Osteoblast (primary cell): ENCODE data around the gene ATG5. TPM values are rescaled to one million over a fixed set of nuclear protein-coding genes. Genes with fewer than 3 reads are reported as not detected.
A peak's percentile ranks its signal among the peaks of the same experiment; 100 is the strongest.
"Not testable (repeated sequence)": the region's sequence is repeated elsewhere in the genome, so short reads cannot be mapped to it uniquely, and the experiment has no call there.

Experiments
- DNase-seq: peaks from one replicate; pipeline ENCODE4 v3.0.0; 2011; ENCODE audit warnings: low spot score, mixed read lengths; ENCODE audit not compliant: insufficient read length; ENCODE audit errors: missing footprints
- H2AFZ ChIP-seq: 2 replicates; pipeline ENCODE4 v1.6.0; 2011; ENCODE audit warnings: mild to moderate bottlenecking, low read length
- H3K27ac ChIP-seq: 2 replicates; pipeline ENCODE4 v1.5.1; 2011; ENCODE audit warnings: mild to moderate bottlenecking, low read depth, low read length, moderate library complexity
- H3K27me3 ChIP-seq: 2 replicates; pipeline ENCODE4 v1.6.0; 2012; ENCODE audit warnings: mild to moderate bottlenecking, control low read depth, inconsistent platforms, low read length, moderate library complexity; ENCODE audit not compliant: insufficient read depth
- H3K36me3 ChIP-seq: 2 replicates; pipeline ENCODE4 v1.5.1; 2011; ENCODE audit warnings: mild to moderate bottlenecking, low read length, control low read depth, moderate library complexity; ENCODE audit not compliant: insufficient read depth
- H3K4me1 ChIP-seq: 2 replicates; pipeline ENCODE4 v1.5.1; 2011; ENCODE audit warnings: mild to moderate bottlenecking, low read length, control low read depth, moderate library complexity; ENCODE audit not compliant: insufficient read depth
- H3K4me2 ChIP-seq: 2 replicates; pipeline ENCODE4 v1.6.0; 2011; ENCODE audit warnings: mild to moderate bottlenecking, low read length; ENCODE audit not compliant: insufficient read depth
- H3K4me3 ChIP-seq: fragments of 200-600 bp; sonication (generic); 3 replicates; pipeline ENCODE4 v1.5.1; 2012; ENCODE audit warnings: mild to moderate bottlenecking, low read length, inconsistent platforms; ENCODE audit not compliant: insufficient read depth
- H3K79me2 ChIP-seq: 2 replicates; pipeline ENCODE4 v1.6.0; 2012; ENCODE audit warnings: mild to moderate bottlenecking, low read length, control low read depth, inconsistent platforms; ENCODE audit not compliant: insufficient read depth
- H3K9me3 ChIP-seq: 2 replicates; pipeline ENCODE4 v1.5.1; 2011; ENCODE audit warnings: low read depth, low read length, control low read depth
- H4K20me1 ChIP-seq: 2 replicates; pipeline ENCODE4 v1.6.0; 2012; ENCODE audit warnings: mild to moderate bottlenecking, low read length, control low read depth; ENCODE audit not compliant: insufficient read depth
- CTCF ChIP-seq: IDR thresholded peaks from 2 replicates; pipeline ENCODE4 v1.5.1; 2011; ENCODE audit warnings: mild to moderate bottlenecking, low read depth, low read length, moderate library complexity; ENCODE audit errors: extremely low read depth
- total RNA-seq: library from RNA; depleted of rRNA; stranded (reverse); fragments of >200 nt; gene quantifications from 2 replicates; pipeline ENCODE4 v1.2.3, GENCODE V29; 2012

ATG5 gene
- total RNA-seq, 1 donor, result 59.0 TPM

GRCh38 chr6:106254636-106255035 lies 70.9 kb downstream of the ATG5 start:
- Histone ChIP-seq H3K27ac (peak overlapping the region; percentile 49), H3K4me1 (peaks cover 52% of the 10 kb centered on the region), H3K36me3 (no peaks in the 10 kb centered on the region), H3K79me2 (peaks cover 33% of the 10 kb centered on the region), H4K20me1 (no peaks in the 10 kb centered on the region), H3K9me3 (no peaks in the 10 kb centered on the region), H3K4me3 (no peak overlapping the region), H3K27me3 (no peaks in the 10 kb centered on the region), H2AFZ (no peak overlapping the region), H3K4me2 (peak overlapping the region; percentile 58)
- DNase-seq, result no peak
- TF ChIP-seq CTCF, result no peak

GRCh38 chr6:106253731-106254130 lies 71.8 kb downstream of the ATG5 start:
- Histone ChIP-seq H3K79me2 (peaks cover 32% of the 10 kb centered on the region), H3K4me3 (no peak overlapping the region), H3K36me3 (no peaks in the 10 kb centered on the region), H3K4me1 (peaks cover 52% of the 10 kb centered on the region), H3K27ac (peak overlapping the region; percentile 49), H3K9me3 (no peaks in the 10 kb centered on the region), H2AFZ (no peak overlapping the region), H4K20me1 (no peaks in the 10 kb centered on the region), H3K4me2 (peak overlapping the region; percentile 58), H3K27me3 (no peaks in the 10 kb centered on the region)
- TF ChIP-seq CTCF, result no peak
- DNase-seq, result peak; percentile 10

GRCh38 chr6:106253172-106253571 lies 72.4 kb downstream of the ATG5 start:
- H3K4me1 ChIP-seq, result peaks cover 52% of the 10 kb centered on the region
- H3K79me2 ChIP-seq, result peaks cover 27% of the 10 kb centered on the region
- DNase-seq, result peak; percentile 59
- peak overlapping the region; percentile 58 for H3K4me2 ChIP-seq
- no peak for TF ChIP-seq CTCF
- no peaks in the 10 kb centered on the region for H3K27me3 ChIP-seq
- no peaks in the 10 kb centered on the region for H3K36me3 ChIP-seq
- H3K4me3 ChIP-seq, result no peak overlapping the region
- peak overlapping the region; percentile 49 for H3K27ac ChIP-seq
- H2AFZ ChIP-seq, result no peak overlapping the region
- H3K9me3 ChIP-seq, result no peaks in the 10 kb centered on the region
- H4K20me1 ChIP-seq, result no peaks in the 10 kb centered on the region

- no peak for TF ChIP-seq CTCF
- Histone ChIP-seq H4K20me1 (no peaks in the 10 kb centered on the region), H3K27ac (peak overlapping the region; percentile 49), H3K9me3 (no peaks in the 10 kb centered on the region), H3K79me2 (peaks cover 27% of the 10 kb centered on the region), H3K36me3 (no peaks in the 10 kb centered on the region), H3K4me1 (peaks cover 56% of the 10 kb centered on the region), H2AFZ (no peak overlapping the region), H3K27me3 (no peaks in the 10 kb centered on the region), H3K4me3 (peak overlapping the region; percentile 2), H3K4me2 (peak overlapping the region; percentile 58)
- DNase-seq, result no peak
Measured at GRCh38 chr6:106252687-106253086, 72.9 kb downstream of the ATG5 start.

GRCh38 chr6:106251531-106252255 lies 73.9 kb downstream of the ATG5 start:
- H2AFZ ChIP-seq, H3K27me3 ChIP-seq, H4K20me1 ChIP-seq, H3K4me3 ChIP-seq, H3K9me3 ChIP-seq, DNase-seq, H3K36me3 ChIP-seq: not testable (repeated sequence)
- Histone ChIP-seq H3K4me2 (peak overlapping the region; percentile 58), H3K4me1 (peaks cover 57% of the 10 kb centered on the region), H3K79me2 (peaks cover 25% of the 10 kb centered on the region), H3K27ac (peak overlapping the region; percentile 49)
